Esophagus squamous epithelium (tissue), 5 donors: ENCODE results near the gene RIN3. TPM values are rescaled to one million over a fixed set of nuclear protein-coding genes. Genes with fewer than 3 reads are reported as not detected.

Experiments
- DNase-seq: peaks from one replicate; lab custom pipeline; 2025; lab: John Stamatoyannopoulos, UW
- H3K27ac ChIP-seq, 4 donors: fragments of 200-600 bp; sonication (generic); one replicate each; pipeline ENCODE4 v1.5.1; 2016 to 2019; ENCODE audit warnings: mild to moderate bottlenecking in 1 of 4
- H3K27me3 ChIP-seq, 4 donors: fragments of 200-600 bp; sonication (generic); 1 replicate in 3 of 4; 2 replicates in 1 of 4; pipeline versions ENCODE4 v1.5.1 to v1.6.0; 2017 to 2021; ENCODE audit warnings: antibody characterized with exemption in 1 of 4
- H3K36me3 ChIP-seq, 3 donors: fragments of 200-600 bp; sonication (generic); one replicate each; pipeline ENCODE4 v1.5.1; 2016 to 2019
- H3K4me1 ChIP-seq, 3 donors: fragments of 200-600 bp; sonication (generic); one replicate each; pipeline ENCODE4 v1.5.1; 2017 to 2019
- H3K4me3 ChIP-seq, 4 donors: fragments of 200-600 bp; sonication (generic); 1 replicate in 3 of 4; 2 replicates in 1 of 4; pipeline ENCODE4 v1.5.1; 2016 to 2019; ENCODE audit warnings: mild to moderate bottlenecking in 2 of 4, moderate library complexity in 1 of 4
- H3K9me3 ChIP-seq, 3 donors: fragments of 200-600 bp; sonication (generic); one replicate each; pipeline ENCODE4 v1.5.1; 2016 to 2019
- POLR2A ChIP-seq, 4 donors: fragments of 450-650 bp; IDR thresholded peaks; one replicate each; pipeline ENCODE4 v1.6.1; 2017; ENCODE audit warnings: antibody characterized with exemption in 4 of 4, mild to moderate bottlenecking in 4 of 4, moderate library complexity in 3 of 4
- WGBS, 2 donors: methylation state at CpG; one replicate each; pipeline ENCODE4 v1.1.5; 2018; 5-methylcytosine and 5-hydroxymethylcytosine counted together
- intact Hi-C: fragments of 100-400 bp; cut with DNase I; formaldehyde crosslinking; loops from one replicate; pipeline ENCODE4 v1.15.0; 2022
- total RNA-seq, 4 donors: library from RNA; depleted of rRNA; stranded (reverse); fragments of >200 nt; gene quantifications; one replicate each; pipeline ENCODE4 v1.1.0, GENCODE V29; 2016
- TF ChIP-seq, protein P1 (sequence below), 6 experiments: fragments of 450-650 bp in 4 of 6; fragments of 200-600 bp in 2 of 6; sonication (generic) in 2 of 6; IDR thresholded peaks; one replicate each; pipeline ENCODE4 v1.5.1; 2016 to 2019; ENCODE audit warnings: antibody characterized with exemption in 6 of 6, mild to moderate bottlenecking in 4 of 6, moderate library complexity in 4 of 6
- donor health status: DM: yes; HTN: yes; CAD: no.

The RIN3 gene
- total RNA-seq, 4 donors from 2014 or later = 1.9 to 9.7 (median 4.4) TPM

DNA sequence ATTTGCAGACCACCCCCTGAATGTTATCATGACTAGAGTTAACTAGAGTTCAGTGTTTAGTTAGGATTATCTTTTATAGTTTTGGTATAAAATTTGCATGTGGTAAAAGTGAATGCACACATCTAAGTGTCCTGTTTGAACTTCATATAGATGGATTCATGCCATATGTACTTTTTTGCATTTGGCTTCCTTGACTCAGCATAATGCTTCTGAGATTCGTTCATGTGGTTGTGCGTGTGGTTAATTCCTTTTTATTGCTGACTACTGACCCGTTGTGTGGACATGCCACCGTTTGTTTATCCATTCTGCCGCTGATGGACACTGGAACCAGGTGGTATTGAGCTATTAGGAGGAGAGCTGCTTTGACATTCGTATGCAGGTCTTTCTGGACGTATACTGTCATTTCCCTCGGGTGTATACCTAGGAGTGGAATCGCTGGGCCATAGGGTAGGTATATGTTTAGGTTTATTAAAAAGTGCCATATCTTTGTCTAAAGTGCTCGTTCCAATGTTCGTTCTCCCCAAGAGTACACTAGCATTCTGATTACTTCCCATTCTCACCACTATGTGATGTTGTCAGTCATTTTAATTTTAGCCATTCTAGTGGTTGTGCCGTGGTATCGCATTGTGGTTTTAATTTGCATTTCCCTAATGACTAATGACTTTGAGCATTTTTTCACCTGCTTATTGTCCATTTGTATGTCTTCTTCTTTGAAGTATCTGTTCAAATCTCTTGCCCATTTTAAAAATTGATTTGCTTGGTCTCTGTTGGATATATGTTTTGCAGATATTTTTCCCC is 37.7 kb downstream of the RIN3 start:
- TF ChIP-seq, protein P1, sequence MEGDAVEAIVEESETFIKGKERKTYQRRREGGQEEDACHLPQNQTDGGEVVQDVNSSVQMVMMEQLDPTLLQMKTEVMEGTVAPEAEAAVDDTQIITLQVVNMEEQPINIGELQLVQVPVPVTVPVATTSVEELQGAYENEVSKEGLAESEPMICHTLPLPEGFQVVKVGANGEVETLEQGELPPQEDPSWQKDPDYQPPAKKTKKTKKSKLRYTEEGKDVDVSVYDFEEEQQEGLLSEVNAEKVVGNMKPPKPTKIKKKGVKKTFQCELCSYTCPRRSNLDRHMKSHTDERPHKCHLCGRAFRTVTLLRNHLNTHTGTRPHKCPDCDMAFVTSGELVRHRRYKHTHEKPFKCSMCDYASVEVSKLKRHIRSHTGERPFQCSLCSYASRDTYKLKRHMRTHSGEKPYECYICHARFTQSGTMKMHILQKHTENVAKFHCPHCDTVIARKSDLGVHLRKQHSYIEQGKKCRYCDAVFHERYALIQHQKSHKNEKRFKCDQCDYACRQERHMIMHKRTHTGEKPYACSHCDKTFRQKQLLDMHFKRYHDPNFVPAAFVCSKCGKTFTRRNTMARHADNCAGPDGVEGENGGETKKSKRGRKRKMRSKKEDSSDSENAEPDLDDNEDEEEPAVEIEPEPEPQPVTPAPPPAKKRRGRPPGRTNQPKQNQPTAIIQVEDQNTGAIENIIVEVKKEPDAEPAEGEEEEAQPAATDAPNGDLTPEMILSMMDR (IDR thresholded peaks at IDR 0.05) = peak in 2 of 6 experiments; percentile 34 to 42
- no peak for TF ChIP-seq POLR2A (IDR thresholded peaks at IDR 0.05)
- intact Hi-C loops = no loop called here
- DNase-seq = no peak
- Histone ChIP-seq H3K27me3 (no peaks in the 10 kb centered on the region), H3K4me1 (peaks cover 0 to 49% (median 12%) of the 10 kb centered on the region in 3 donors), H3K9me3 (no peaks in the 10 kb centered on the region), H3K4me3 (no peak overlapping the region), H3K27ac (no peak overlapping the region), H3K36me3 (peaks cover 0 to 6% (median 0%) of the 10 kb centered on the region in 3 donors)
- WGBS, 2 donors = 62 to 80% methylated on average over 13 of the region's 13 CpGs

- WGBS, 2 donors = 56 to 58% methylated on average over 1 to 4 of the region's 4 CpGs
- no peak overlapping the region for H3K4me3 ChIP-seq
- no peaks in the 10 kb centered on the region for H3K9me3 ChIP-seq
- no peaks in the 10 kb centered on the region for H3K27me3 ChIP-seq
- H3K36me3 ChIP-seq = peaks cover 0 to 15% (median 0%) of the 10 kb centered on the region in 3 donors
- H3K4me1 ChIP-seq = peaks cover 0 to 49% (median 12%) of the 10 kb centered on the region in 3 donors
- no peak for DNase-seq
- TF ChIP-seq, protein P1 (IDR thresholded peaks at IDR 0.05) = no peak
- TF ChIP-seq POLR2A (IDR thresholded peaks at IDR 0.05) = no peak
- H3K27ac ChIP-seq = peak overlapping the region in 2 of 4 donors; percentile 6 to 10
- intact Hi-C loops = no loop called here
These were observed 38.5 kb downstream of the RIN3 start for GRCh38 chr14:92552066-92552465.

DNA sequence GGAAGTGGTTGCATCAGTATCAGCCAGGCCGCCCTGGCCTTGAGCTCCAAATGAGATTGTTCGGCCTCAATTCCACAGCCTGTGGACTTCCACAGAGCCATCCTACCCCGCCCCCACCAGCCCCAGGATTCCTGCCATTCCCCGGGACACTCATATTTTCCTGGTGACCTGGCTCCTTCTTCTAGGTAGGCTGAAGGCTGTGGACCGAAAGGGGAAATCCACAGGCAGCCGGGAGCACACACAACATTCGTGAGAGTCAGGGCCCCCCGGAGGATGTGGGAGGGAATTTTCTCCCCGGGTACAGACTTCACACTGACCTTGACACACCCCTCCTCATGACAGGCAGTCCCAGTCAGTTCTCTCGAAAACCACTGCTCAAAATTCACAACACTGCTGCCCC is 39.9 kb downstream of the RIN3 start:
- no peak overlapping the region for H3K4me3 ChIP-seq
- TF ChIP-seq POLR2A (IDR thresholded peaks at IDR 0.05) = no peak
- TF ChIP-seq, protein P1 (IDR thresholded peaks at IDR 0.05) = no peak
- WGBS, 2 donors = 36 to 83% methylated on average over 1 to 8 of the region's 10 CpGs
- H3K36me3 ChIP-seq = peaks cover 0 to 25% (median 0%) of the 10 kb centered on the region in 3 donors
- H3K27me3 ChIP-seq = no peaks in the 10 kb centered on the region
- peak overlapping the region in 2 of 4 donors; percentile 17 to 24 for H3K27ac ChIP-seq
- intact Hi-C loops = no loop called here
- no peak for DNase-seq
- H3K4me1 ChIP-seq = peaks cover 0 to 49% (median 12%) of the 10 kb centered on the region in 3 donors
- no peaks in the 10 kb centered on the region for H3K9me3 ChIP-seq

GRCh38 chr14:92555465-92556111 is 42.0 kb downstream of the RIN3 start:
- Histone ChIP-seq H3K9me3 (no peaks in the 10 kb centered on the region), H3K27ac (no peak overlapping the region), H3K4me3 (no peak overlapping the region), H3K27me3 (no peaks in the 10 kb centered on the region), H3K36me3 (peaks cover 0 to 44% (median 0%) of the 10 kb centered on the region in 3 donors), H3K4me1 (peaks cover 0 to 36% (median 7%) of the 10 kb centered on the region in 3 donors)
- 51 to 71% methylated on average over 9 to 10 of the region's 13 CpGs for WGBS, 2 donors
- DNase-seq = no peak
- TF ChIP-seq, protein P1 (IDR thresholded peaks at IDR 0.05) = no peak
- TF ChIP-seq POLR2A (IDR thresholded peaks at IDR 0.05) = no peak
- intact Hi-C loops = no loop called here

DNA sequence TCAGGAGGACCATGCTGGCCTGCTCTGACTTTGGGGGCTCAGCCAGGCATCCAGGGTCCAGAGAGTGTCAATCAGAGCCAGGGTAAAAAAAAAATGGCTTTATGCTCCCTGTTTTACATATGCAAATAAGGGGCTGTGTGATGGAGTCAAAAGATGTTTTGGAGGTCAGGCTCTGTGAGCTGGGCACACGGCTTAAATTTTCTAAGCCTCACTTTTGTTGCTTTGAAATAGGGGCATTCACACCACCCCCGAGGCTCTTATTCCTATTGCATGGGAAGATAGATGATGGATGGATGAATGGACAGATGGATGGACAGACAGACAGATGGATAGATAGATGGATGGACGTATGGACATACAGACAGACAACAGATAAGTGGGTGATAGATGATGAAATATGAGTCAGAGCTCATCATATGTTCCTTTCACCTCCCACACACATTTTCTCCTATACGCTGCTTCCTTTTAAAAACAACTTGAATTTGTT is 42.7 kb downstream of the RIN3 start:
- no peaks in the 10 kb centered on the region for H3K27me3 ChIP-seq
- H3K4me3 ChIP-seq = no peak overlapping the region
- H3K27ac ChIP-seq = no peak overlapping the region
- no peak for DNase-seq
- no peak for TF ChIP-seq POLR2A (IDR thresholded peaks at IDR 0.05)
- TF ChIP-seq, protein P1 (IDR thresholded peaks at IDR 0.05) = no peak
- intact Hi-C loops = no loop called here
- 62 to 67% methylated on average over 4 of the region's 4 CpGs for WGBS, 2 donors
- peaks cover 0 to 33% (median 7%) of the 10 kb centered on the region in 3 donors for H3K4me1 ChIP-seq
- peaks cover 0 to 45% (median 0%) of the 10 kb centered on the region in 3 donors for H3K36me3 ChIP-seq
- no peaks in the 10 kb centered on the region for H3K9me3 ChIP-seq
